HG02623 (cell line): Measurements from ENCODE around the gene FMNL2.
A peak's percentile ranks its signal among the peaks of the same experiment; 100 is the strongest.

Source experiments
- ATAC-seq: cut with Tn5 transposase; IDR thresholded peaks from one replicate; pipeline ENCODE4 v1.9.1; 2021; ENCODE audit warnings: moderate library complexity; ENCODE audit not compliant: unreplicated experiment

FMNL2 gene

GRCh38 chr2:152632736-152633135 lies 297.8 kb downstream of the FMNL2 start:
- ATAC-seq, result no peak

GRCh38 chr2:152635635-152636298 lies 300.8 kb downstream of the FMNL2 start:
- ATAC-seq, result no peak

- no peak for ATAC-seq
Measured at GRCh38 chr2:152637251-152637650, 302.3 kb downstream of the FMNL2 start.

- no peak for ATAC-seq
Measured at GRCh38 chr2:152638056-152638455, 303.1 kb downstream of the FMNL2 start.

GRCh38 chr2:152638590-152638989 lies 303.6 kb downstream of the FMNL2 start:
- ATAC-seq, result no peak

- ATAC-seq, result no peak
Measured at GRCh38 chr2:152644189-152644873, 309.4 kb downstream of the FMNL2 start.

- ATAC-seq, result no peak
Measured at GRCh38 chr2:152646264-152646663, 311.3 kb downstream of the FMNL2 start.

GRCh38 chr2:152646775-152647174 lies 311.8 kb downstream of the FMNL2 start:
- ATAC-seq, result no peak

- ATAC-seq, result no peak
Measured at GRCh38 chr2:152647552-152647951, 312.6 kb downstream of the FMNL2 start.

GRCh38 chr2:152648336-152648735 lies 313.4 kb downstream of the FMNL2 start:
- ATAC-seq, result no peak

GRCh38 chr2:152649997-152650396 lies 315.0 kb downstream of the FMNL2 start:
- ATAC-seq, result no peak

GRCh38 chr2:152650768-152651371 lies 315.9 kb downstream of the FMNL2 start:
- no peak for ATAC-seq

GRCh38 chr2:152651834-152652233 lies 316.9 kb downstream of the FMNL2 start:
- no peak for ATAC-seq

GRCh38 chr2:152655880-152656279 lies 320.9 kb downstream of the FMNL2 start:
- no peak for ATAC-seq

GRCh38 chr2:152657043-152657442 lies 322.1 kb downstream of the FMNL2 start:
- peak; percentile 80 for ATAC-seq

- ATAC-seq, result no peak
Measured at GRCh38 chr2:152658221-152658620, 323.2 kb downstream of the FMNL2 start.

- no peak for ATAC-seq
Measured at GRCh38 chr2:152661076-152661475, 326.1 kb downstream of the FMNL2 start.

GRCh38 chr2:152664725-152665124 lies 329.8 kb downstream of the FMNL2 start:
- ATAC-seq, result no peak

GRCh38 chr2:152674334-152674733 lies 339.4 kb downstream of the FMNL2 start:
- no peak for ATAC-seq

- ATAC-seq, result no peak
Measured at GRCh38 chr2:152676461-152676860, 341.5 kb downstream of the FMNL2 start.

GRCh38 chr2:152678808-152679207 lies 343.8 kb downstream of the FMNL2 start:
- no peak for ATAC-seq

- ATAC-seq, result no peak
Measured at GRCh38 chr2:152682663-152683062, 347.7 kb downstream of the FMNL2 start.
